HG02885 (cell line): ENCODE measurements around the gene BCL2L14.

ENCODE experiments used
- ATAC-seq: cut with Tn5 transposase; IDR thresholded peaks from one replicate; pipeline ENCODE4 v1.9.1; 2021; ENCODE audit warnings: mild to moderate bottlenecking; ENCODE audit not compliant: unreplicated experiment, poor library complexity

BCL2L14 gene, protein sequence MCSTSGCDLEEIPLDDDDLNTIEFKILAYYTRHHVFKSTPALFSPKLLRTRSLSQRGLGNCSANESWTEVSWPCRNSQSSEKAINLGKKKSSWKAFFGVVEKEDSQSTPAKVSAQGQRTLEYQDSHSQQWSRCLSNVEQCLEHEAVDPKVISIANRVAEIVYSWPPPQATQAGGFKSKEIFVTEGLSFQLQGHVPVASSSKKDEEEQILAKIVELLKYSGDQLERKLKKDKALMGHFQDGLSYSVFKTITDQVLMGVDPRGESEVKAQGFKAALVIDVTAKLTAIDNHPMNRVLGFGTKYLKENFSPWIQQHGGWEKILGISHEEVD

DNA sequence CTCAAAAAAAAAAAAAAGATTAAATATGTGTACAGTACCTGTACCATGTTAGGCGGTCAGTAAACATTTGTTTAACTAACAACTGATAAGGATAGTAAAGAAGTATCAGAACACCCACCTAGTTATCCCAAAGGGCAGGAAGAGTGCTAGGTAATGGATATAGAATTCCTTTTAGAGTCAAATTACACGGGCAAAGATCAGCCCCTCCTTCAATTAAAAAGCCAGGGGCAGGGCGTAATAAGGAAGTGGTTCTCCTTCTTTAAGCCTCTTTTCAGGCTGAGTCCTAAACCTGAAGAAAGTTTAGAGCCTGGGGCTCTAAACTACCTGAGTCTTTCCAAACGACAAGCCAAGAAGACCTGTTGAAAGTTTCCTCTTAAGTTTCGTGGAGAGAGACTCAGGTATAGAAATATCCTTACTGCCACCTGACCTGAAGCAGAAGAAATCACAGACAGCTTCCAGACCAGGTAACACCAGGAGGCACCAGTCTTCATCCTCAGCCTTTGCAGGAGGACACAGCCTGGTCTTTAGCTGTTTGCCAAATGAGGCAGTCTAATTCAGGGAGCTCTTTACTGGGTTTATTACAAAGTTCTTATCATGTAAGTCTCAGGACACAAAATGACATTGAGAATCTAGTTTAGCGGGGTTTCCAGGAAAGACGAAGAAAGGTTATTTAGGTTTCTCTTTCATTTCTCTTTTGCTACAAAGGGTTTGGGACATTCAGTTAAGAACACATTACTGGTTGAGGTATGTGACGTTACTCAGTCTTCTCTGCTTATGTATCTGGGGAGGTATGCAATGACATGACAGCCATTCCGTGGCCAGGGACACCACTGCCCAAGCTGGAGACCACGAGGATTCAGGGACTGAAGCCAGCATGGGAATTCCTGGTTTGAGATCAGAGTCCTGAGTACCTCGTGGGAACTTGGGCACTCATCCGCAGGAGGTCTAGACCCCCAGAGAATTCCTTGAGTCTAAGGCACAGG, at the start of gene BCL2L14:
TSS of gene BCL2L14 (plus strand) at position 266 of the 983 bp plus-strand sequence. CDS start 8,367 bp downstream, outside the sequence.
- ATAC-seq, result peak; percentile 75

DNA sequence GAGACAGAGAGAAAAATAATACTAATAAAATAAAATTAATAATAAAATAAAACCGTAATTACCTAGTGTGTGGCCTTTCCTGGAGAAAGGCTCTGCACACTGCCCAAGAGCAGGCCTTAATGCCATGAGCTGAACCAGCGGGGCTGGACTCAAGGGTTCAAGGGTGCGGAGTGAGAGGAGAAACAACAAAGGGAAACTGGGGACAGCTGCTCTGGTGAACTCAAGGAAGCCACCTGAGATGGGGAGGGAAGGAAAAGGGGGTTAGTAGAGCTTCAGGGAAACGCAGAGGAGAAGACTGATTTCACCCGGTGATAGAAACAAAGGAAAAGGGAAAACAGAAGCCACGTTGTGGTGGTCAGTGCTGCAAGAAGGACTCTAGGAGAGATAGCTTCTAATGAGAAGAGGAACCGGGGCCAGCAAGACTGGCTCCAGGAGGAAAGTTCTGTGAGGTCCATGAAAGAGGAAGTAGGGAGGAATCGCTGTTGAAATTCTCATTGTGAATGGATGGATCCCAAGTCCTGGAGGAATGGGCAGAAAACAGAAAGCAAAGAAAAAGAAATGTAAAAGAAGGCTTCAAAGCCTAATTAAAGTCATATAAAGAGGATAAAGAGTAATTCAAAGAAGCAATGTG, 48.3 kb upstream of the BCL2L14 start:
- ATAC-seq, result no peak

DNA sequence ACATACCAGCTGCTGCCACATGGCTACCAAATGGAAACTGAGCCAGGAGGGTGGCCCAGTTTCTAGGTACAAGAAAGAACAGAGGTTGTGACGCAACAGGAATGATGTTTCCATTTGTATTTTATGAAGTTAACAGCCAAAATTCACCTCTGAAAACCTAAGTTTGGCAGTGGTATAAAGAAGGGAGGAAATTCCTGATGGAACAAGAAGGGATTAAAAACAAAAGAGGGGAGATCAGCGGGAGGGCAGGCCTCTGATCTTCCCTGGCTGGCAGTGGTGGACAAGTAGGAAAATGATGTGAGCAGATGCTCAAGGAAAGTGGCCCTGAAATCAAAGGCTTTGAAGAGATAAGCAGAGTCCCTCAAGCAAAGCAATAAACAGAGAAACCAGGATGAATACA, 47.3 kb upstream of the BCL2L14 start:
- no peak for ATAC-seq

DNA sequence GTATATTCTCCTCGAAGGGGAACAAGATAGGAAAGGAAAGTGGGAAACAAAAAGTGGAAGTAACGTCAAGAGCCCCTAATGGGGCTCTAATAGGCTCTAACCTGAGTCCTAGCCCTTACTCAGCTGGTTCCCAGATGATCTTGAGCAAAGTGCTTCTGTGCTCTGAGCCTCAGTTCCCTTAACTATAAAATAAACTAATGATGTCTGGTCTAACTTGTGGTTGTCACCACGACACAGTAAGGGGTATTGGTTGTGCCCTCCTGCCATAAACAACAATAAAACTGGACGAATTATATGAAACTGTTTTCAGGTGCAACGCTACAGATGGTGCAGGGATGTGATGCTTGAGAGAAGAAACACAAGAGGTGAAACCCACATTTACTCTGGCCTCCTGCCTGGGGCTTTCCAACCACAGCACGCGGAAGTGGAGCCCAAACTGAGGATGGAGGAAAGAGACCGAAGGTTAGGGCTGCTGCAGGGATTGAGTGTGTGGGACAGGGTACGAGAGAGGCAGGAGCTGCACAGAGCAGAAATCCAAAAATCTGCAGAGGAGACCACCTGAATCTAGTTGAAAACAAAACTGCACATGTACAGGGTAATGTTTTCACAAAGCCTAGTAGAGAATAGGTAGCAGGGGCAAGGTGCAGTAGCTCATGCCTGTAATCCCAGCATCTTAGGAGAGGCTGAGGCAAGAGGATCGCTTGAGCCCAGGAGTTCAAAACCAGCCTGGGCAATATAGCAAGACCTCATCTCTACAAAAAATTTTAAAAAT, 45.6 kb upstream of the BCL2L14 start:
- ATAC-seq, result peak; percentile 87

DNA sequence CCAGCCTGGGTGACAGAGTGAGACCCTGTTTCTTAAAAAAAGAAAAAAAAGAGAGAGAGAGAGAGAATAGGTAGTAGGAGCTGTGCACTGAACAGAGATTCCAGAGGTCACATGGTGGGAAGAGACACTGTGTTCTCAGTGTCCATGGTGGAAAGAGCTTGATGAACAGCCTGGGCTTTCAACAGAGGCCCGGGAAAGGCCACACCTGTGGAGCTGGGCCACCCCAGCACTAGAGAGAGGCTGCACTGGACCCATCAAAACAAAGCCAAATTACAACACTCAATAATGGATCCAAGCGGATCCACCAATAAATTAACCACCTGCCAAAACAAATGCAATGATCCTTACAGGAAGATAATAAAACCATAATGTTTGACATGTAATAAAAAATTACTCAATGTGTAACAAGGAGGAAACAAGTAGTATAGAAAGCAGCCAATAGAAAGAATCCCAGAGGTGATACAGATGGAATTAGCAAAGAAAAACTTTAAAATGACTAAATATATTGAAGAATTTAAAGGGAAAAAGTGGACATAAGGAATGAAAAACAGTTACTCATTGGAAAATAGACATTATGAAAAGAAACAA, 44.8 kb upstream of the BCL2L14 start:
- no peak for ATAC-seq

DNA sequence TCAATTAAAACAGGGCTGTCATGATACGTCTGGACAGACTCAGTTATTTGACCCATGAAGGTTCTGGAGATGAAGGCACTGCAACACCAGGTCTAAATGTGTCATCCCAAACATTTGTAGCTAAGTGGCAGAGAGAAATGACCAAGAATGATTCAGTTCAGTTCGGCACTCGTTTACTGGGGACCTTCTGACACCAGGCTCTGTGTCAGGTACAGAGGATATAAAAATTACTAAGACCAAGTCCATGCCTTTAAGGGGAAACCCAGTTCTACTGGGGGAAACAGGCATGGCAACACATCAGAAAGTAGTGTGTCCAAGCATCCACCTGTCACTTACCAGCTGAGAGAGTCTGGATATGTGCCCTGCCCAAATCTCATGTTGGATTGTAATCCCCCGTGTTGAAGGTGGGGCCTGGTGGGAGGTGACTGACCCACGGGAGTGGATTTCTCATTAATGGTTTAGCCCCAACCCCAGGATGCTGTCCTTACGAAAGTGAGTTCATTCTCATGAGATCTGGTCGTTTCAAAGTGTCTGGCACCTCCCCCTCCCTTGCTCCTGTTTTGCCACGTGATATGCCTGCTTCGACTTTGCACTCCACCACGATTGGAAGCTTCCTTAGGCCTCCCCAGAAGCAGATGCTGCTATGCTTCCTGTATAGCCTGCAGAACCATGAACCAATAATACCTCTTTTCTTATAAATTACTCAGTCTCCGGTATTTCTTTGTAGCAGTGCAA, 41.9 kb upstream of the BCL2L14 start:
- ATAC-seq, result no peak

DNA sequence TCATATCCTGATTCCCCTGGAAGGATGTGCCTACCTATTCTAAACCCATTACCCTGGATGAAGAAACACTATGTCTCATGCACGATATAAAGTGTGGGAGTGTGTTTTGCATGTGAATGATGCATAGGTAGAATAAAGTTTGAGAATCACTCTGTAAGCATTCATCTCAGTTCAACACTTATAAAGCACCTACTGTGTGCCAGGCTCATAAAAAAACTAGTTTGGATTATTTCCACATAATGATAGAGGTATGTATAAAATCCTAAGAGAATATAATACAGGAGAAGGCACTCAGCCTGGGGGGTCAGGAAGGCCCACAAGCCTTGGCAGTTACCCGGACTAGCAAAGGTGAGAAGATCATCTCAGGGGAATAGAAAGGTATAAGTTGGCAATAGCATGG, 41.1 kb upstream of the BCL2L14 start:
- ATAC-seq, result no peak

DNA sequence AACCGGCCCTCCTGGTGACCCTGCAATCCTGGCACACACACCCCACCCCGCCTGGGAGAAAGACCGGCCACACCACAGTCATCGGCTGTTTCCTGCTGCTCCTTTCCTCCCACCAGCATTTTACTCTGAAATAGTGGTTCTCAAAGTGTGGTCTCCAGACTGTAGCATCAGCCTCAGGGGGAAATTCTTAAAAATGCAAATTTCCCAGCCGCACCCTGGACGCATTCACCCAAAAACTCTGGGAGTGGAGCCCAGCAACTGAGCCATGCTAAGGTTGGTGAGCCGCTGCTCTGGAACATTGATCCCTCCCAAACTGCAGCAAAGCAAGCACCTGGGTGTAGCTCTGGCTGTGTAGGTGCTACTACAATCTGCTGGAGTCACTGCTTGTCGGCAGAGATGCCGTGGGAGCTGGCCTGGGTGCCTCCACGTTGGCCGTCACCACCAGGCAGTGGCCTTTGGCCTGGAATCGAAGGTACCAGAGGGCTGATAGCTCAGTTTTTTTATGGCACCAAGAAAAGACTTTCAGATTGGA, 38.4 kb upstream of the BCL2L14 start:
- ATAC-seq, result no peak

DNA sequence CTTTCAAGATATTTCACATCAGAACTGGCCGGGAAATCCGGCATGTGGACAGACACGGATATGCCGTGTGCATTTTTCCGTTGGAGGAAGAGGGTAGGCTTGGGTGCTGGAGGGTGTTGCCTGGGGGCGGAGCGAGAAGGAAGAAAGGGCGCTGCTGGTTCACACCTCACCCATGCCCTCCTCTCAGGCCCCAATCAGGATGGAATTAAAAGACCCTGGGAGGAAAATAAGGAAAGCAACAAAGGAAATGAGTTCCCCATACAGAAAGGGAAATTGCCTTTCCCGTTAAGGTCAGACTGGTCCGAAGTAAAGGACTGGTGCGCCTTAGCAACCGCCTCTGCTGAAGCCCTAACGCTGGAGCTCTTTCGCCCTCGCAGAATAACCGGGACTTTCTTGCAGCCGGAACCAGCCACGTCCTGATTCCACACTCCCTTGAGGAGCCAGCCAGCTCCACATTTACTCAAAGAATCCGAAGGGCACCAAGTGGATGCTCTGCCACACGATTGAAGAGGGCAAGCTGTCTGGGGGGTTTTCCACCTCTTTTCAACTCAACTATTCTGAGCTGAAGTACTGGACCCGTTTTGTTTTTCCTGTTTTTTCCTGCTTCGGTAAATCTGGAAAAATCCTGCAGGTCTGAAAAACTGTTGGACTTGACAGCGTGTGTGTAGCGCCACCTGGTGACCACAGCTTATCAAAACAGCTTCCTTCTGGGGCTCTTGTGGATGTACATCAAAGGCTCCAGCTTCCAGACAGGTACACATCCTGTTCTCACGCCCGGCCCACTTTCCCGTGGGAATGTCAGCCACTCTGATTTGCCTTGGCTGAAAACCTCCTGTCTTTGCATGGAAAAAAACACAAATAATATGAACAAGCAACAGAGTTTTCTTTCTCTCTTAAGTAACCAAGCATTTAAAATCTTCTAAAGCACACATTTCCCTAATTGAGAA, 37.6 kb upstream of the BCL2L14 start:
- ATAC-seq, result peak; percentile 40

DNA sequence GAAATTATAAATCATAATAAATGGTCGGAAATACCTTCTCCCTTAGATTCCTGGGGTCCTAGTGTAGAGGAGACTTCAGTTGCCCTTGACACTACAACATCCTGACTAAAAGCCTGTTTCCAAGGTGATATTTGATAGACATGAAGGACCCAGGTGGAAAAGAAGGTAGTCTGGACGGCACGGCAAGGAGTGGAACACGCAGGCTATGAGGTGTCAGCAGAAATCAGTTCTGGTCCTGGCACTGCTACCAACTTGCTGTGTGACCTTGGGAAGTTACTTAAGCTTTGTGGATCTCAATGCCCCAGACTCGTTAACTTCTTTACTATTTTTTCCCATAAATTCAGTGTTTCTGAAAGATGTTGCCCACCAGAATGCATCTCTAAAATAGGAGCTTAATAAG, 36.9 kb upstream of the BCL2L14 start:
- ATAC-seq, result no peak

DNA sequence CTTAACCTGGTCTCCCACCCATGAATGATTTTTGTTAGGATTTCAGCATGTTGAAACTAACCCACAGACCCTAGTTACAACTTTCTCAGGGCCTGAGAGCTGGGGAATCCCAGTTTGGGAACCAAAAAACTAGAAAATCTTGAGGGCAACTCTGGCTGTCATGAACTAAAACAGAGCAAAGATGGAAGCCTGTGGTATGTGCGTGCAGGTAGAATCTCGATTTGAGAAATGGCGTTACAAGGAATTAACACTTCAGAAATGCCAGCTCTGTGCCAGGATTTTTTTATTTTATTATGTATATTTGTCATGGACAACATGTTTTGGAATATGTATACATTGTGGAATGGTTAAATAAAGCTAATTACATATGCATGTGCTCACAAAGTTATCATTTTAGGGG, 36.4 kb upstream of the BCL2L14 start:
- ATAC-seq, result no peak

DNA sequence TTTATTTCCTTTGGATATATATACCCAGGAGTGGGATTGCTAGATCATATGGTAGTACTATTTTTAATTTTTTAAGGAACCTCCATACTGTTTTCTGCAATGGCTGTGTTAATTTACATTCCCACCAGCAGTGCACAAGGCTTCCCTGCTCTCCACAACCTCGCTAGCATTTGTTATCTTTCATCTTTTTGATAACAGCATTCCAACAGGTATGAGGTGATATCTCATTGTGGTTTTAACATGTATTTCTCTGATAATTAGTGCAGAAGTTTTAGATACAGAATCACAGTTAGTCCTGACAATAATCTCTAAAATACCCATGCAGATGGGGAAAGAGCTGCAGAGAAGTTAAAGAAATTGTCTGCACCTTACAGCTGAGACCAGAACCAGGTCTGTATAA, 35.5 kb upstream of the BCL2L14 start:
- no peak for ATAC-seq

DNA sequence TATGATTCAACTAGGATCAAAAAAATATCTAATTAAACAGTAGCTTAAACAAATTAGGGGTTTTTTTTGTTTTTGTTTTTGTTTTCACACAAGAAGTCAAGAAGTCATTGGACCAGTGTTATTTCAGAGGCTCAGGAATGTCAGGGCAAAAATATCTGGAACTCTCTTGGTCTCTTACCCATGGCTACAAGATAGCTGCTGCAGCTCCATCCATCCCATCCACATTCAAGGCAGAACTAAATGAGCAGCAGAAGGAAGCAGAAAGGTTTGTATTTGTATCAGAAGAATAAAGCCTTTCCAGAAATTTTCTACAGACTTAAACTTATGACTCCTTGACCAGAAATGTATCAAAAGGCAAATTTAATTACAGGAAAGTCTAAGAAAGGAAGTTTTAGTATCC, 33.8 kb upstream of the BCL2L14 start:
- no peak for ATAC-seq

DNA sequence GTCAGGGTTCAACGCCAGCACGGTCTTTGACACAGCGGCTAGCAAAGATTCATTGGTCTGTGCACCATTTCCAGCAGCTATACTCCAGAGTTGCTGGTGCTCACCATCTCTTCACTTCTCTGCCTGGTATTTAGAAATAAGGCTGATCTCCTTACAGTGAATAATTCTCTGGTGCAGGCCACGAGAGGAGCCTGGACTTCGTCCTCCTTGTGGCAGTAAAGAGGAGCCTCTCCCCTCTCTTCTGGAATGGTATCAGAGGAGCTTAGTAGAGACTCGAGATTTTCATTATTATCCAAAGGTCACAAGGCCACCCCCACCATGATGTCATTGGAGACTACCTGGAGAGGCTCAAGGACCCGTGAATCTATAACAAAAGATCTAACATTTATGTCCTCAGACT, 30.8 kb upstream of the BCL2L14 start:
- no peak for ATAC-seq

DNA sequence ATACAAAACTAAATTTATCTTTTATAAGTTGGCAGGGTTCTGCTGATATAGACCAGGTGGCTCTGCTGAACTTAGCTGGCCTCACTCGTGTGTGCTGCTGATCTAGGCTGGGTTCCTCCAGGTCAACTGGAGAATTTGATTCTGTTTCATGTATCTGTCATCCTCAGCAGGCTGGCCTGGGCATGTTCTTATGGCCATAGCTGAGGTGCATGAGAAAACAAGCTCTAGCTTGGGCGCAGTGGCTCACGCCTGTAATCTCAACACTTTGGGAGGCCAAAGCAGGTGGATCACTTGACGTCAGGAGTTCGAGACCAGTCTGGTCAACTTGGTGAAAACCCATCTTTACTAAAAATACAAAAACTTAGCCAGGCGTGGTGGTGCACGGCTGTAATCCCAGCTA, 24.3 kb upstream of the BCL2L14 start:
- no peak for ATAC-seq

DNA sequence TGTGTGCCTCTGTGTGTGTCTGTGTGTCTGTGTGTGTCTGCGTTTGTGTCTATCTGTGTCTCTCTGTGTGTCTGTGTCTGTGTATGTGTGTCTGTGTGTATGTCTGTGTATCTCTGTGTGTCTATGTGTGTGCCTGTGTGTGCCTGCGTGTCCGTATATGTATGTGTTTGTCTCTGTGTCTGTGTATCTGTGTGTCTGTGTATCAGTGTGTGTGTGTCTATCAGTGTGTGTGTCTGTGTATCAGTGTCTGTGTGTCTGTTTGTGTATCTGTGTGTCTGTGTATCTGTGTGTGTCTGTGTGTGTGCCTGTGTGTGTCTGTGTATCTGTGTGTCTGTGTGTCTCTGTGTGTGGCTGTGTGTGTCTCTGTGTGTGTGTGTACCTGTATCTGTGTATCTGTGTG, 23.1 kb upstream of the BCL2L14 start:
- no peak for ATAC-seq

DNA sequence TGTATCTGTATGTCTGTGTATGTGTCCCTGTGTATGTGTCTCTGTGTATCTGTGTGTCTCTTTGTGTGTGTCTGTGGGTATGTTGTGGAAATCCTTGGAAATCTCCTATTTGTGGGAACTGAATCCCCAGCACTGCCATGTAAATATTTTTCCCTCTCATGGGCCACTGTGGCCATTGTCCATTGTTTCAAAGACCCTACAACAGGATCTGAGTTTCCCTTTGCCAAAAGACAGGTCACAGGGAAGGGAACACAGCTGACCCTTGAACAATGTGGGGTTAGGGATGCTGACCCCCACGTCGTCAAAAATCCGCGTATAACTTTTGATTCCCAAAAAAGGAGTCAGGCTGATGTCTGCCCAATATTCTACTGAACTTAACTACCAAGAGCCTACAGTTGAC, 22.5 kb upstream of the BCL2L14 start:
- ATAC-seq, result no peak

DNA sequence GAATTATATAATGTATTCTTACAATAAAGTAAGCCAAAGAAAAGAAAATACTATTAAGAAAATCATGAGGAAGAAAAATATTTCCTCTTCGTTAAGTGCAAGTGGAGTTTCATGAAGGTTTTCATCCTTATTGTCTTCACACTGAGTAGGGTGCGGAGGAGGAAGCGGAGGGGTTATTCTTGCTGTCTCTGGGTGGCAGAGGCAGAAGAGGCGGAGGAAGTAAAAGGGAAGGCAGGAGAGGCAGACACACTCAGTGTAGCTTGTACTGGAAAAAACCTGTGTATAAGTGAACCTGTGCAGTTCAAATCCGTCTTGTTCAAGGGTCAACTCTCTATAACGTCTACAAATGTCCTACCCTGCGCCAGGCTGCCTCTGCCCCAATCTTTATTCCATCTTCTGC, 22.0 kb upstream of the BCL2L14 start:
- no peak for ATAC-seq
